ENCODE data around the gene MVB12B.

The MVB12B gene

GRCh38 chr9:126301985-126302603 lies 24.5 kb upstream of the MVB12B start:
- DNase-seq (ENCODE audit: extremely low spot score, insufficient read length, low read depth) (peak; percentile 23), FAIRE-seq (peak; percentile 51)

GRCh38 chr9:126302730-126303129 lies 23.9 kb upstream of the MVB12B start:
- DNase-seq (ENCODE audit: extremely low spot score, insufficient read length, low read depth) (no peak), FAIRE-seq (no peak)

GRCh38 chr9:126303488-126303887 lies 23.1 kb upstream of the MVB12B start:
- DNase-seq (ENCODE audit: extremely low spot score, insufficient read length, low read depth) (no peak), FAIRE-seq (no peak)

- FAIRE-seq (no peak), DNase-seq (ENCODE audit: extremely low spot score, insufficient read length, low read depth) (no peak)
These were observed 22.2 kb upstream of the MVB12B start for GRCh38 chr9:126304207-126304970.

GRCh38 chr9:126304971-126305320 lies 21.7 kb upstream of the MVB12B start:
- FAIRE-seq = no peak
- no peak for DNase-seq (ENCODE audit: extremely low spot score, insufficient read length, low read depth)

GRCh38 chr9:126306071-126306647 lies 20.5 kb upstream of the MVB12B start:
- FAIRE-seq (no peak), DNase-seq (ENCODE audit: extremely low spot score, insufficient read length, low read depth) (no peak)

GRCh38 chr9:126307322-126308061 lies 19.1 kb upstream of the MVB12B start:
- DNase-seq (ENCODE audit: extremely low spot score, insufficient read length, low read depth) (no peak), FAIRE-seq (no peak)

GRCh38 chr9:126309427-126310189 lies 17.0 kb upstream of the MVB12B start:
- DNase-seq (ENCODE audit: extremely low spot score, insufficient read length, low read depth) = no peak
- no peak for FAIRE-seq

- no peak for FAIRE-seq
These were observed 13.8 kb upstream of the MVB12B start for GRCh38 chr9:126312584-126313551.

GRCh38 chr9:126316085-126316655 lies 10.5 kb upstream of the MVB12B start:
- FAIRE-seq = no peak

More at GRCh38 chr9:126312584-126313551, 13.8 kb upstream of the MVB12B start:
- DNase-seq (ENCODE audit: extremely low spot score, insufficient read length, low read depth) = no peak

GRCh38 chr9:126317513-126317912 lies 9.1 kb upstream of the MVB12B start:
- DNase-seq (ENCODE audit: extremely low spot score, insufficient read length, low read depth) (no peak), FAIRE-seq (no peak)

More at GRCh38 chr9:126316085-126316655, 10.5 kb upstream of the MVB12B start:
- DNase-seq (ENCODE audit: extremely low spot score, insufficient read length, low read depth) = no peak

- DNase-seq (ENCODE audit: extremely low spot score, insufficient read length, low read depth) (no peak), FAIRE-seq (no peak)
These were observed 7.8 kb upstream of the MVB12B start for GRCh38 chr9:126318858-126319257.

- DNase-seq (ENCODE audit: extremely low spot score, insufficient read length, low read depth) (no peak), FAIRE-seq (no peak)
These were observed 7.0 kb upstream of the MVB12B start for GRCh38 chr9:126319671-126320070.

GRCh38 chr9:126320158-126320922 lies 6.3 kb upstream of the MVB12B start:
- no peak for FAIRE-seq
- DNase-seq (ENCODE audit: extremely low spot score, insufficient read length, low read depth) = no peak

GRCh38 chr9:126321742-126322141 lies 4.9 kb upstream of the MVB12B start:
- FAIRE-seq = no peak
- DNase-seq (ENCODE audit: extremely low spot score, insufficient read length, low read depth) = no peak

- no peak for DNase-seq (ENCODE audit: extremely low spot score, insufficient read length, low read depth)
These were observed 808 bp upstream of the MVB12B start for GRCh38 chr9:126325821-126326220.

GRCh38 chr9:126327006-126327713 lies 531 bp downstream of the MVB12B start:
- no peak for DNase-seq (ENCODE audit: extremely low spot score, insufficient read length, low read depth)

More at GRCh38 chr9:126325821-126326220, 808 bp upstream of the MVB12B start:
- FAIRE-seq = no peak

More at GRCh38 chr9:126327006-126327713, 531 bp downstream of the MVB12B start:
- FAIRE-seq = no peak
